ENCODE results near the gene TAL1.

TAL1 gene

DNA sequence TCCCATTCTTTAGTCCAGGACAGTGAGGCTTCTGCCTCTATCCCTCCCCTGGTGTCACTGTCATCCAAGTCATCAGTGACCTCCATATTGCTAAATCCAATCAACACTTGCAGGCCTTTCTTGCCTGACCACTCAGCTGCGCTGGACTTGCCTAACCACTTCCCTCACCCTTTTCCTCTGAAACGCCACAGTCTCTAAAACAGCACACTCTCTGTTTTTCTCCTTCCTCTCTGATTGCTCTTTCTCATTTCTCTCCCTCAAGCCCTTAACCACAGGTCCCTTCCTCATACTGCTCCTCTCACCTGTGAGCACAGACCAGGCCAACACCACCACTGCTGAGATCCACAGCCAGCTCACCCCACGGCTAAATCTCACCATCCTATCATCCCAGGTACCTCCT, 17.5 kb downstream of the TAL1 start:
- no peaks in the 10 kb centered on the region for H3K79me1 ChIP-seq (replicated peaks; ENCODE audit: low read length, poor library complexity, severe bottlenecking)
- H4K91ac ChIP-seq (ENCODE audit: low read length), result no peak overlapping the region
- no peak overlapping the region for H3K4ac ChIP-seq (ENCODE audit: low read depth in 1 of 2, low read length in 2 of 2)
- no peak overlapping the region for H3K9ac ChIP-seq (ENCODE audit: low read length)
- no peak overlapping the region for H3K4me3 ChIP-seq (ENCODE audit: insufficient read depth in 1 of 2, low read depth in 1 of 2, low read length in 2 of 2)
- no peaks in the 10 kb centered on the region for H3K36me3 ChIP-seq (ENCODE audit: control insufficient read depth in 1 of 2, insufficient read depth in 2 of 2, low read depth in 1 of 2, low read length in 2 of 2)
- no peak overlapping the region for H3K23ac ChIP-seq (ENCODE audit: low read length in 2 of 2)
- peaks cover 18 to 41% of the 10 kb centered on the region in 2 experiments for H3K27me3 ChIP-seq (ENCODE audit: control insufficient read depth in 1 of 2, insufficient read depth in 1 of 2, low read length in 2 of 2)
- no peak overlapping the region for H2BK5ac ChIP-seq (ENCODE audit: low read depth, low read length, poor library complexity, severe bottlenecking)
- no peak overlapping the region for H2BK120ac ChIP-seq (ENCODE audit: low read depth, low read length)
- H4K8ac ChIP-seq (ENCODE audit: low read length), result no peak overlapping the region
- H3K4me2 ChIP-seq (ENCODE audit: low read length, poor library complexity, severe bottlenecking), result no peak overlapping the region
- no peak overlapping the region for H3K27ac ChIP-seq (ENCODE audit: low read length, poor library complexity, severe bottlenecking)
- no peaks in the 10 kb centered on the region for H3K9me3 ChIP-seq (ENCODE audit: control insufficient read depth, low read length)
- no peak overlapping the region for H2AFZ ChIP-seq (ENCODE audit: low read depth, low read length)
- no peak overlapping the region for H2BK15ac ChIP-seq (ENCODE audit: low read depth, poor library complexity, severe bottlenecking)
- H2AK5ac ChIP-seq (ENCODE audit: low read length, severe bottlenecking), result no peak overlapping the region
- H3K18ac ChIP-seq (ENCODE audit: low read depth in 1 of 2, low read length in 2 of 2), result no peak overlapping the region
- H3K14ac ChIP-seq (ENCODE audit: low read length in 2 of 2), result no peak overlapping the region
- H3K4me1 ChIP-seq (ENCODE audit: control insufficient read depth, insufficient read depth, low read depth, low read length), result peaks cover 12% of the 10 kb centered on the region
- no peak overlapping the region for H2BK12ac ChIP-seq (ENCODE audit: low read length in 2 of 2)
- no peak for DNase-seq
- WGBS, result 68% methylated on average over 3 of the region's 3 CpGs

DNA sequence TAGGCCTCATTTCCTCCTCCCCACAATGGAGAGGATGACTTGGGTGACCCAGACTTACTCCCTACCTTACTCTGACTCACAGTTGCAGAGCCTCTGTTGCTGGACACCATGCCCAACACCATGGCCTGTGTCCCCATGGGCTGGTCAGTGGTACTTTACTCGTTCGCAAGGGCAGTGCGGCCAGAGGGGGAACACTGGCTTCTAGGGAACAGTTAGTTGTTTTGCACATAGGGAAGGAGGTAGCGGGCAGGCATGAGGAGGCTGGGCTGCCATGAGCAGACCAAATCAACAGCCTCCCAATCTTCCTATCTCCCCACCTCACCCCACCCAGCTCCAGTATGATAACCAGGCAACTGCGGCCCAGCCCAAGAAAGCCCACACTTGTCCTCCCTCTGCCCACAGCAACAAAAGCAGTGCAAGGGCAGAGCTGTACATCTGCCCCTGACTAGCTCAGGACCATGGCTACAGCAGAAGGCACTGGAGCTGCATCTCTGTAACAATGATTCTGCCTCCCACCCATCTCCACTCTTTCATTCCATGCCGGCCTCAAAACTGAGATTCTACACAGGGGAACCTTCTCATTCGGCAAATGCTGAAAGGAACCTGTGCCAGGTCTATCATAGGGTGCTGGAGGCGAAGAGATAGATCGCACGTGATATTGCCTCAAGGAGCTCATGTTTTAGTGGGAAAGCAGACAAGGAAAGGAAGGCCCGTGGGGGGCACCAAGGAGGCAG, 18.6 kb downstream of the TAL1 start:
- Histone ChIP-seq H3K14ac (ENCODE audit: low read length in 2 of 2) (no peak overlapping the region), H3K27ac (ENCODE audit: low read length, poor library complexity, severe bottlenecking) (no peak overlapping the region), H3K79me1 (replicated peaks; ENCODE audit: low read length, poor library complexity, severe bottlenecking) (no peaks in the 10 kb centered on the region), H2BK5ac (ENCODE audit: low read depth, low read length, poor library complexity, severe bottlenecking) (no peak overlapping the region), H2AFZ (ENCODE audit: low read depth, low read length) (no peak overlapping the region), H3K9ac (ENCODE audit: low read length) (no peak overlapping the region), H2AK5ac (ENCODE audit: low read length, severe bottlenecking) (no peak overlapping the region), H3K9me3 (ENCODE audit: control insufficient read depth, low read length) (no peaks in the 10 kb centered on the region), H3K4me3 (ENCODE audit: insufficient read depth in 1 of 2, low read depth in 1 of 2, low read length in 2 of 2) (no peak overlapping the region), H3K4me1 (ENCODE audit: control insufficient read depth, insufficient read depth, low read depth, low read length) (peaks cover 12% of the 10 kb centered on the region), H2BK15ac (ENCODE audit: low read depth, poor library complexity, severe bottlenecking) (no peak overlapping the region), H2BK12ac (ENCODE audit: low read length in 2 of 2) (no peak overlapping the region), H3K36me3 (ENCODE audit: control insufficient read depth in 1 of 2, insufficient read depth in 2 of 2, low read depth in 1 of 2, low read length in 2 of 2) (no peaks in the 10 kb centered on the region), H2BK120ac (ENCODE audit: low read depth, low read length) (no peak overlapping the region), H3K4me2 (ENCODE audit: low read length, poor library complexity, severe bottlenecking) (no peak overlapping the region), H3K23ac (ENCODE audit: low read length in 2 of 2) (no peak overlapping the region), H4K91ac (ENCODE audit: low read length) (no peak overlapping the region), H3K18ac (ENCODE audit: low read depth in 1 of 2, low read length in 2 of 2) (no peak overlapping the region), H3K4ac (ENCODE audit: low read depth in 1 of 2, low read length in 2 of 2) (no peak overlapping the region), H3K27me3 (ENCODE audit: control insufficient read depth in 1 of 2, insufficient read depth in 1 of 2, low read length in 2 of 2) (peaks cover 13 to 31% of the 10 kb centered on the region in 2 experiments), H4K8ac (ENCODE audit: low read length) (no peak overlapping the region)
- WGBS, result 70% methylated on average over 8 of the region's 11 CpGs
- no peak for DNase-seq

DNA sequence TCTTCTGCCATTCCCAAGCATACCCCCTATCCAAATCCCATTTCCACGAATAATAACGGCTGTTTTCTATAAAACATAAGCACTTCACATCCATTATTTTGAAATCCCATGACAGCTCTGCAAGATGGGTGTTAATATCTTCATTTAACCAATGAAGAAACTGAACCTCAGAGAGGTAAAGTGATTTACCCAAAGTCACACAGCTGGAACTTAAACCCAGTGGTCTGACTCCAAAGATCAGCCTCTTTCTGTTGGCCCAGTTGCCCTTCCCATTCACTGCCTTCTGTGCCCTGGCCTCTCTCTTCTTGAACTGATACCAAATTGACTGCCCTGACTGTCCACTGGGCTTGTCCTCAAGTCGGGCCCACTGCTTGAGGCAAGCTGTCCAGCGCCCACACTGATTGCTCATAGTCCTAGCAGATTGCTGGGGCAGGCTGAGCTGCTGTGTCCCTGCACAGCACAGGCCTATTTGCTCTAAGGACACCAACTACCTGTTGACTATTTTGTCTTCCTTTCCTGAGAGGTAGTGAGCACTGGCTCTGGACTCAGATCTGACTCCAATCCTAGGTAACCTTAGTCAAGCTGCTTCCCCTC, 19.3 kb downstream of the TAL1 start:
- H3K14ac ChIP-seq (ENCODE audit: low read length in 2 of 2), result no peak overlapping the region
- no peak overlapping the region for H3K23ac ChIP-seq (ENCODE audit: low read length in 2 of 2)
- H4K91ac ChIP-seq (ENCODE audit: low read length), result no peak overlapping the region
- H2BK12ac ChIP-seq (ENCODE audit: low read length in 2 of 2), result no peak overlapping the region
- WGBS, result 77% methylated on average over 4 of the region's 4 CpGs
- no peak overlapping the region for H2AK5ac ChIP-seq (ENCODE audit: low read length, severe bottlenecking)
- peaks cover 6 to 24% of the 10 kb centered on the region in 2 experiments for H3K27me3 ChIP-seq (ENCODE audit: control insufficient read depth in 1 of 2, insufficient read depth in 1 of 2, low read length in 2 of 2)
- no peak overlapping the region for H3K4me3 ChIP-seq (ENCODE audit: insufficient read depth in 1 of 2, low read depth in 1 of 2, low read length in 2 of 2)
- H3K4me2 ChIP-seq (ENCODE audit: low read length, poor library complexity, severe bottlenecking), result no peak overlapping the region
- no peak overlapping the region for H3K27ac ChIP-seq (ENCODE audit: low read length, poor library complexity, severe bottlenecking)
- peaks cover 17% of the 10 kb centered on the region for H3K4me1 ChIP-seq (ENCODE audit: control insufficient read depth, insufficient read depth, low read depth, low read length)
- no peak overlapping the region for H3K9ac ChIP-seq (ENCODE audit: low read length)
- no peaks in the 10 kb centered on the region for H3K9me3 ChIP-seq (ENCODE audit: control insufficient read depth, low read length)
- H2BK5ac ChIP-seq (ENCODE audit: low read depth, low read length, poor library complexity, severe bottlenecking), result no peak overlapping the region
- DNase-seq, result no peak
- H2BK15ac ChIP-seq (ENCODE audit: low read depth, poor library complexity, severe bottlenecking), result no peak overlapping the region
- H2AFZ ChIP-seq (ENCODE audit: low read depth, low read length), result no peak overlapping the region
- H3K4ac ChIP-seq (ENCODE audit: low read depth in 1 of 2, low read length in 2 of 2), result no peak overlapping the region
- no peak overlapping the region for H2BK120ac ChIP-seq (ENCODE audit: low read depth, low read length)
- no peak overlapping the region for H3K18ac ChIP-seq (ENCODE audit: low read depth in 1 of 2, low read length in 2 of 2)
- no peak overlapping the region for H4K8ac ChIP-seq (ENCODE audit: low read length)
- no peaks in the 10 kb centered on the region for H3K79me1 ChIP-seq (replicated peaks; ENCODE audit: low read length, poor library complexity, severe bottlenecking)
- H3K36me3 ChIP-seq (ENCODE audit: control insufficient read depth in 1 of 2, insufficient read depth in 2 of 2, low read depth in 1 of 2, low read length in 2 of 2), result no peaks in the 10 kb centered on the region

DNA sequence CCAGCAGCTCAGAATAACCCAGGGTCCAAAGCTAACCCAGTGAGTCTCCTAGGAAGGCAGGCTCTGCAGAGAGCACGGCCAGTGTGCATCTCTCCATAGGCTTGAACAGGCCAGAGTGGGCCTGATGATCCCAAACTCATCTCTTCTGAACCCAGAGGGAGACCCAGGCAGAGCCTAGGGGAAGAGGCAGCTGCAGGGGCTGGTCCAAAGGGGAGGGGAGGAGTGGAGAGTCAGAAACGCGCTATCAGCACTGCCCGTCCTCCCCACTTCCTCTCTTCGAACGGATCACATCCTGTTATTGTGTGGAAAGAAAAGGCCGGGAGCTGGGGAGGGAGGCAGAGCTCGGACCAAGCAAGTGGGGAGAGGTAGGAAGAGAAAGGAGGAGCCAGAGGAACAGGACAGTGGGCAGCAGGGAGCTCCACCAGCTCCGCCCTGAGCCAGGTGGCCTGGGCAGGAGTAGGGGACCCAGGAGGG, 20.2 kb downstream of the TAL1 start:
- Histone ChIP-seq H3K4me2 (ENCODE audit: low read length, poor library complexity, severe bottlenecking) (no peak overlapping the region), H2AFZ (ENCODE audit: low read depth, low read length) (no peak overlapping the region), H3K79me1 (replicated peaks; ENCODE audit: low read length, poor library complexity, severe bottlenecking) (no peaks in the 10 kb centered on the region), H3K23ac (ENCODE audit: low read length in 2 of 2) (no peak overlapping the region), H2BK5ac (ENCODE audit: low read depth, low read length, poor library complexity, severe bottlenecking) (no peak overlapping the region), H2BK120ac (ENCODE audit: low read depth, low read length) (no peak overlapping the region), H3K9me3 (ENCODE audit: control insufficient read depth, low read length) (no peaks in the 10 kb centered on the region), H4K91ac (ENCODE audit: low read length) (no peak overlapping the region), H3K27ac (ENCODE audit: low read length, poor library complexity, severe bottlenecking) (no peak overlapping the region), H3K4ac (ENCODE audit: low read depth in 1 of 2, low read length in 2 of 2) (no peak overlapping the region), H3K14ac (ENCODE audit: low read length in 2 of 2) (no peak overlapping the region), H2BK15ac (ENCODE audit: low read depth, poor library complexity, severe bottlenecking) (no peak overlapping the region), H3K18ac (ENCODE audit: low read depth in 1 of 2, low read length in 2 of 2) (no peak overlapping the region), H3K9ac (ENCODE audit: low read length) (no peak overlapping the region), H3K27me3 (ENCODE audit: control insufficient read depth in 1 of 2, insufficient read depth in 1 of 2, low read length in 2 of 2) (peaks cover 4 to 21% of the 10 kb centered on the region in 2 experiments), H3K4me1 (ENCODE audit: control insufficient read depth, insufficient read depth, low read depth, low read length) (peaks cover 17% of the 10 kb centered on the region), H2AK5ac (ENCODE audit: low read length, severe bottlenecking) (no peak overlapping the region), H4K8ac (ENCODE audit: low read length) (no peak overlapping the region), H3K36me3 (ENCODE audit: control insufficient read depth in 1 of 2, insufficient read depth in 2 of 2, low read depth in 1 of 2, low read length in 2 of 2) (no peaks in the 10 kb centered on the region), H2BK12ac (ENCODE audit: low read length in 2 of 2) (no peak overlapping the region), H3K4me3 (ENCODE audit: insufficient read depth in 1 of 2, low read depth in 1 of 2, low read length in 2 of 2) (no peak overlapping the region)
- 68% methylated on average over 9 of the region's 9 CpGs for WGBS
- no peak for DNase-seq

All from mesenchymal stem cell (in vitro differentiated cells and primary cell).